Esophagus squamous epithelium (tissue), 4 donors: Measurements from ENCODE around the gene ZNF672.
"Not testable (repeated sequence)": the region's sequence is repeated elsewhere in the genome, so short reads cannot be mapped to it uniquely, and the experiment has no call there.

Experiments used
- POLR2A ChIP-seq, 4 donors: fragments of 450-650 bp; IDR thresholded peaks; one replicate each; pipeline ENCODE4 v1.6.1; 2017; ENCODE audit warnings: antibody characterized with exemption in 4 of 4, mild to moderate bottlenecking in 4 of 4, moderate library complexity in 3 of 4
- TF ChIP-seq, protein P1 (sequence below), 6 experiments: fragments of 450-650 bp in 4 of 6; fragments of 200-600 bp in 2 of 6; sonication (generic) in 2 of 6; IDR thresholded peaks; one replicate each; pipeline ENCODE4 v1.5.1; 2016 to 2019; ENCODE audit warnings: antibody characterized with exemption in 6 of 6, mild to moderate bottlenecking in 4 of 6, moderate library complexity in 4 of 6

DNA sequence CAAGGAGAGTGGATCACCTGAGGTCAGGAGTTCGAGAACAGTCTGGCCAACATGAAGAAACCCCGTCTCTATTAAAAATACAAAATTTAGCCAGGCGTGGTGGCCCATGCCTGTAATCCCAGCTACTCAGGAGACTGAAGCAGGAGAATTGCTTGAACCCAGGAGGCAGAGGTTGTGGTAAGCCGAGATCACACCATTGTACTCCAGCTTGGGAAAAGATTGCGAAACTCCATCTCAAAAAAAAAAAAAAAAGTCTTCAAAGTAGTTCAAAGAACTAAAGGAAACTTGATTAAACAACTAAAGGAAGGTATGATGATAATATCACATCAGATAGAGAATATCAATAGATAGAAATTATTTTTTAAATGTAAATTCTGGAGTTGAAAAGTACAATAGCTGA lies 43.4 kb upstream of the ZNF672 start:
- not testable (repeated sequence) for TF ChIP-seq POLR2A (IDR thresholded peaks at IDR 0.05)
- TF ChIP-seq, protein P1, sequence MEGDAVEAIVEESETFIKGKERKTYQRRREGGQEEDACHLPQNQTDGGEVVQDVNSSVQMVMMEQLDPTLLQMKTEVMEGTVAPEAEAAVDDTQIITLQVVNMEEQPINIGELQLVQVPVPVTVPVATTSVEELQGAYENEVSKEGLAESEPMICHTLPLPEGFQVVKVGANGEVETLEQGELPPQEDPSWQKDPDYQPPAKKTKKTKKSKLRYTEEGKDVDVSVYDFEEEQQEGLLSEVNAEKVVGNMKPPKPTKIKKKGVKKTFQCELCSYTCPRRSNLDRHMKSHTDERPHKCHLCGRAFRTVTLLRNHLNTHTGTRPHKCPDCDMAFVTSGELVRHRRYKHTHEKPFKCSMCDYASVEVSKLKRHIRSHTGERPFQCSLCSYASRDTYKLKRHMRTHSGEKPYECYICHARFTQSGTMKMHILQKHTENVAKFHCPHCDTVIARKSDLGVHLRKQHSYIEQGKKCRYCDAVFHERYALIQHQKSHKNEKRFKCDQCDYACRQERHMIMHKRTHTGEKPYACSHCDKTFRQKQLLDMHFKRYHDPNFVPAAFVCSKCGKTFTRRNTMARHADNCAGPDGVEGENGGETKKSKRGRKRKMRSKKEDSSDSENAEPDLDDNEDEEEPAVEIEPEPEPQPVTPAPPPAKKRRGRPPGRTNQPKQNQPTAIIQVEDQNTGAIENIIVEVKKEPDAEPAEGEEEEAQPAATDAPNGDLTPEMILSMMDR (IDR thresholded peaks at IDR 0.05): not testable (repeated sequence)
